Hepatocyte (in vitro differentiated cells): ENCODE results near the gene KRTAP16-1.

Source experiments
- EZH2 ChIP-seq: fragments of 200-600 bp; sonication (generic); IDR thresholded peaks from 2 replicates; pipeline ENCODE4 v1.6.1; 2016; ENCODE audit warnings: antibody characterized with exemption, mild to moderate bottlenecking, borderline replicate concordance
- EZH2phosphoT487 ChIP-seq: fragments of 200-600 bp; sonication (generic); IDR thresholded peaks from one replicate; pipeline ENCODE4 v1.6.1; 2018; ENCODE audit warnings: antibody characterized with exemption, mild to moderate bottlenecking, low read depth, moderate library complexity; ENCODE audit not compliant: unreplicated experiment, severe bottlenecking
- TF ChIP-seq, protein P1 (sequence below): fragments of 200-600 bp; sonication (generic); IDR thresholded peaks from 2 replicates; pipeline ENCODE4 v1.5.1; 2016; ENCODE audit warnings: antibody characterized with exemption, mild to moderate bottlenecking; ENCODE audit not compliant: poor library complexity

DNA sequence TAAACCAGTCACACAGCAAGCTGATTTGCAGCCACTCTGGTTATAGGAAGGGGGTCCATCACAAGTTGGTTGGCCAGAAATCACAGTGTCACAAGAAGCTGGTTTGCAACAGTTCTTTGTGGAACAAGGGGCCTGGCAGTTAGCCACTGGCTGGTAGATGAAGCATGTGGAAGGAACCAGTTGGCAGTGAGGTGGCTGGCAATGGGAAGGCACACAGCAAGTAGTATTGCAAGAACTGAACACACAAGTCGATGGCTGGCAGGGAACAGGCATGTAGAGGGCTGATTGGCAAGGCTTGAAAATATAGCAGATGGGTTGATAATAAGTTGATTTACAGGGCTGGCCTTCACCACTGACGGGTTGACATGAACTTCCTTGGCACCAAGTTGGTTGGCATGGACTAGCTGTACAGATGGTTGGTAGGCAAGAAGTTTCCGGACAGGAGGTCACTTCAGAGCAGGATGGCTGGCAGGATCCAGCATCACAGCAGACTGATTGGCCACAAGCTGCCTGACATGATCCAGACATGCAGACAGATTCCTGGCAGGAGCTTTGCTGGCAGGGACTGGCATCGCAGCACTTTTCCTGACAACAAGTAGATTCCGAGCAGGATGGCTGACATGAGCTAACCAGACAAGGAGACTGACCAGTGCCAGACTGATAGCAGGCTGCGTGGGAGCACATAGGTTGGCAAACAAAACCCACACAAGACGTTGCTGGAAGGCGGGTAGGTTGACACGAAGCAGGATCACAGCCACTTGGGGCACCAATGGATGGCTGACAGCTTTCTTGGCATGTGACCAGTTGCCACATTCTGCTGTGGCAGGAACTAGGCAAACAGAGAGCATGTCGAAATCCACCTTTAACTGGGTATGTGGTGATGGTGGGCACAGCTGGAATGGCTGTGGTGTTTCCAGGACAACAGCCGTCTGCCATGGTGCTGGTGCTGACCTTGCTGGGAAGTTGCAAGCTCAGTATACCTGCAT lies 6.9 kb downstream of the KRTAP16-1 start, which contains the start of gene KRTAP29-1:
- TF ChIP-seq, protein P1, sequence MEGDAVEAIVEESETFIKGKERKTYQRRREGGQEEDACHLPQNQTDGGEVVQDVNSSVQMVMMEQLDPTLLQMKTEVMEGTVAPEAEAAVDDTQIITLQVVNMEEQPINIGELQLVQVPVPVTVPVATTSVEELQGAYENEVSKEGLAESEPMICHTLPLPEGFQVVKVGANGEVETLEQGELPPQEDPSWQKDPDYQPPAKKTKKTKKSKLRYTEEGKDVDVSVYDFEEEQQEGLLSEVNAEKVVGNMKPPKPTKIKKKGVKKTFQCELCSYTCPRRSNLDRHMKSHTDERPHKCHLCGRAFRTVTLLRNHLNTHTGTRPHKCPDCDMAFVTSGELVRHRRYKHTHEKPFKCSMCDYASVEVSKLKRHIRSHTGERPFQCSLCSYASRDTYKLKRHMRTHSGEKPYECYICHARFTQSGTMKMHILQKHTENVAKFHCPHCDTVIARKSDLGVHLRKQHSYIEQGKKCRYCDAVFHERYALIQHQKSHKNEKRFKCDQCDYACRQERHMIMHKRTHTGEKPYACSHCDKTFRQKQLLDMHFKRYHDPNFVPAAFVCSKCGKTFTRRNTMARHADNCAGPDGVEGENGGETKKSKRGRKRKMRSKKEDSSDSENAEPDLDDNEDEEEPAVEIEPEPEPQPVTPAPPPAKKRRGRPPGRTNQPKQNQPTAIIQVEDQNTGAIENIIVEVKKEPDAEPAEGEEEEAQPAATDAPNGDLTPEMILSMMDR: no peak
- TF ChIP-seq EZH2phosphoT487 (no peak), EZH2 (no peak)
